Breast epithelium (tissue), 4 donors: Measurements from ENCODE around the gene FAM9C. TPM values are rescaled to one million over a fixed set of nuclear protein-coding genes. Genes with fewer than 3 reads are reported as not detected.

ENCODE experiments used
- DNase-seq, 2 donors: peaks; one replicate each; pipeline ENCODE4 v3.0.0-alpha.2; 2019; ENCODE audit warnings: low spot score in 2 of 2
- H3K27ac ChIP-seq, 2 donors: fragments of 200-600 bp; sonication (generic) in 1 of 2; one replicate each; pipeline ENCODE4 v1.5.1; 2016 to 2019; ENCODE audit warnings: mild to moderate bottlenecking in 1 of 2
- H3K27me3 ChIP-seq, 2 donors: fragments of 200-600 bp; sonication (generic) in 1 of 2; one replicate each; pipeline versions ENCODE4 v1.5.1 to v1.6.0; 2017 to 2019; ENCODE audit warnings: control low read depth in 1 of 2, mild to moderate bottlenecking in 1 of 2
- H3K36me3 ChIP-seq: fragments of 200-600 bp; one replicate; pipeline ENCODE4 v1.5.1; 2019
- H3K4me1 ChIP-seq, 2 donors: fragments of 200-600 bp; sonication (generic); one replicate each; pipeline ENCODE4 v1.5.1; 2016 to 2019; ENCODE audit warnings: control low read depth in 1 of 2
- H3K4me3 ChIP-seq, 3 donors: fragments of 200-600 bp; sonication (generic); 1 replicate in 2 of 3; 2 replicates in 1 of 3; pipeline ENCODE4 v1.5.1; 2016 to 2019; ENCODE audit warnings: mild to moderate bottlenecking in 3 of 3, moderate library complexity in 2 of 3
- H3K9me3 ChIP-seq, 2 donors: fragments of 200-600 bp; sonication (generic) in 1 of 2; one replicate each; pipeline ENCODE4 v1.5.1; 2016 to 2019; ENCODE audit warnings: control low read depth in 1 of 2
- POLR2A ChIP-seq: fragments of 450-650 bp; IDR thresholded peaks from one replicate; pipeline ENCODE4 v1.6.1; 2016; ENCODE audit warnings: antibody characterized with exemption, mild to moderate bottlenecking, moderate library complexity
- POLR2AphosphoS5 ChIP-seq, 3 donors: sonication (generic); formaldehyde crosslinking; IDR thresholded peaks; one replicate each; pipeline ENCODE4 v1.6.1; 2017; ENCODE audit warnings: antibody characterized with exemption in 3 of 3
- intact Hi-C: fragments of 100-400 bp; cut with DNase I; formaldehyde crosslinking; loops from one replicate; pipeline ENCODE4 v1.15.1; 2023; ENCODE audit warnings: low total_unique reads
- total RNA-seq, 3 donors: library from RNA; depleted of rRNA; stranded (reverse); fragments of >200 nt; gene quantifications; one replicate each; pipeline ENCODE4 v1.1.0, GENCODE V29; 2016
- TF ChIP-seq, protein P1 (sequence below), 3 donors: fragments of 450-650 bp; IDR thresholded peaks; one replicate each; pipeline ENCODE4 v1.5.1; 2016 to 2017; ENCODE audit warnings: antibody characterized with exemption in 3 of 3, mild to moderate bottlenecking in 3 of 3, moderate library complexity in 3 of 3

Gene FAM9C
- total RNA-seq, 3 donors from 2014 or later: not detected

DNA sequence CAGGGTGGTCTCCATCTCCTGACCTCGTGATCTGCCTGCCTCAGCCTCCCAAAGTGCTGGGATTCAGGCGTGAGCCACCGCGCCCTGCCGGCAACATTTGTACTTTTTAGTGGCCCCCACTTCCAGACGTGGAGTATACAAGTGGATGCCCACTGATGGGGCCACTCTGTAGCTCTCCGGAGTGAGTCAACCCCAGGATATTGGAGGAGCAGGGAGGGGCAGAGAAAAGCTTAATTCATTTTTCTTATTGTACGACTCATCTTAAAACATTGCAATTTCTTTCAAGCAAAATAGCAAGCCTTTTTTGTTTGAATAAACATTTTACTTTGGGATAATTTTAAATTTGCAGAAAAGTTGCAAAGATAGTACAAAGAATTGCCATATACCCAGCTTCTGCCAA lies 34.6 kb downstream of the FAM9C start:
- intact Hi-C loops: no loop called here
- TF ChIP-seq, protein P1, sequence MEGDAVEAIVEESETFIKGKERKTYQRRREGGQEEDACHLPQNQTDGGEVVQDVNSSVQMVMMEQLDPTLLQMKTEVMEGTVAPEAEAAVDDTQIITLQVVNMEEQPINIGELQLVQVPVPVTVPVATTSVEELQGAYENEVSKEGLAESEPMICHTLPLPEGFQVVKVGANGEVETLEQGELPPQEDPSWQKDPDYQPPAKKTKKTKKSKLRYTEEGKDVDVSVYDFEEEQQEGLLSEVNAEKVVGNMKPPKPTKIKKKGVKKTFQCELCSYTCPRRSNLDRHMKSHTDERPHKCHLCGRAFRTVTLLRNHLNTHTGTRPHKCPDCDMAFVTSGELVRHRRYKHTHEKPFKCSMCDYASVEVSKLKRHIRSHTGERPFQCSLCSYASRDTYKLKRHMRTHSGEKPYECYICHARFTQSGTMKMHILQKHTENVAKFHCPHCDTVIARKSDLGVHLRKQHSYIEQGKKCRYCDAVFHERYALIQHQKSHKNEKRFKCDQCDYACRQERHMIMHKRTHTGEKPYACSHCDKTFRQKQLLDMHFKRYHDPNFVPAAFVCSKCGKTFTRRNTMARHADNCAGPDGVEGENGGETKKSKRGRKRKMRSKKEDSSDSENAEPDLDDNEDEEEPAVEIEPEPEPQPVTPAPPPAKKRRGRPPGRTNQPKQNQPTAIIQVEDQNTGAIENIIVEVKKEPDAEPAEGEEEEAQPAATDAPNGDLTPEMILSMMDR (IDR thresholded peaks at IDR 0.05): no peak
- no peak for TF ChIP-seq POLR2AphosphoS5 (IDR thresholded peaks at IDR 0.05)
- TF ChIP-seq POLR2A: no peak

DNA sequence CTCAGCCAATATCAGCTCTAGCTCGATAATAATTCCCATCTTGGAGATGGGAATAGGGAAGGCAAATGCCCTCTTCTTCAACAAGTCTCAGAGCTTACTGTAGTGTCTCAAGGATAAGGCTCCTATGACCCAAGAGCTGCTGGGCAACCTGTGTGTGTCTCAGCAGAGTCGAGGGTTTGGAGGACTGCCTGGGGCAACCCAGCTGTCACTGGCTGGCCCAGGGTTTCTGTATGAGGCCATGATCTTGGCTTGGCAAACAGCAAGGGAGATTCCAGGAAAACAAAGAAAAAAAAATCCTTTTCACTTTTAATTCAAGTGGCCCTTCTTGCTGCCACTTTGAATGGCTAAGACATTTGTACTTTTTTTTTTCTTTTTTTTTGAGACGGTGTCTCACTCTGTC lies 35.1 kb downstream of the FAM9C start:
- H3K4me3 ChIP-seq: no peak overlapping the region
- H3K27ac ChIP-seq: peak overlapping the region; percentile 3 to 18
- peaks cover 0 to 4% of the 10 kb centered on the region in 2 donors for H3K4me1 ChIP-seq
- intact Hi-C loops: no loop called here
- no peaks in the 10 kb centered on the region for H3K36me3 ChIP-seq
- peaks cover 0 to 53% of the 10 kb centered on the region in 2 donors for H3K27me3 ChIP-seq
- peak; percentile 53 to 55 for DNase-seq
- H3K9me3 ChIP-seq: no peaks in the 10 kb centered on the region
- TF ChIP-seq POLR2A: no peak
- TF ChIP-seq, protein P1 (IDR thresholded peaks at IDR 0.05): no peak

More for the DNA sequence above, 34.6 kb downstream of the FAM9C start:
- H3K4me3 ChIP-seq: no peak overlapping the region
- no peaks in the 10 kb centered on the region for H3K9me3 ChIP-seq
- peaks cover 0 to 4% of the 10 kb centered on the region in 2 donors for H3K4me1 ChIP-seq
- DNase-seq: no peak
- peak overlapping the region in 1 of 2 donors; percentile 13 for H3K27ac ChIP-seq
- H3K27me3 ChIP-seq: peaks cover 0 to 50% of the 10 kb centered on the region in 2 donors
- no peaks in the 10 kb centered on the region for H3K36me3 ChIP-seq

DNA sequence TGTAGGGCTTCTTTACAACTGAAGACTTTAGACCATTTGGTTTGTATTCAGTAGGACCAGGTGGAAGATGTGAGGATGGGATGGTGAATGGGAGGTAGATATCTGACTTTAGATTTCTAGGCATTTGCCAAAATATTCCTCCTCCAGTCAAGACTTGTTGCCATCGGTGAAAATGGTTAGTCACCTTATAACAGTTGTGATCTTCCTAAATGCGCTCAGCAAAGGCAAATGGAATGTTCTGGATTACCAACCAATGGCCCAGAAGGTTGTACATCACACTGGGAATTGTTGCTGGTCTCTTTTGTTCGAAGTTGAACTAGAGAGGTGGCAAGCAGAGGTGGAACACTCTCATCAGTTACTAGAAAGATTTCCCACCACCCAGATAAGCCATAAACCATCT lies 35.6 kb downstream of the FAM9C start:
- no peaks in the 10 kb centered on the region for H3K9me3 ChIP-seq
- H3K36me3 ChIP-seq: no peaks in the 10 kb centered on the region
- peak overlapping the region; percentile 3 to 18 for H3K27ac ChIP-seq
- intact Hi-C loops: no loop called here
- no peak for DNase-seq
- no peak overlapping the region for H3K4me3 ChIP-seq
- no peak for TF ChIP-seq POLR2AphosphoS5 (IDR thresholded peaks at IDR 0.05)
- TF ChIP-seq, protein P1 (IDR thresholded peaks at IDR 0.05): no peak
- no peak for TF ChIP-seq POLR2A
- peaks cover 0 to 53% of the 10 kb centered on the region in 2 donors for H3K27me3 ChIP-seq
- peaks cover 0 to 4% of the 10 kb centered on the region in 2 donors for H3K4me1 ChIP-seq

DNA sequence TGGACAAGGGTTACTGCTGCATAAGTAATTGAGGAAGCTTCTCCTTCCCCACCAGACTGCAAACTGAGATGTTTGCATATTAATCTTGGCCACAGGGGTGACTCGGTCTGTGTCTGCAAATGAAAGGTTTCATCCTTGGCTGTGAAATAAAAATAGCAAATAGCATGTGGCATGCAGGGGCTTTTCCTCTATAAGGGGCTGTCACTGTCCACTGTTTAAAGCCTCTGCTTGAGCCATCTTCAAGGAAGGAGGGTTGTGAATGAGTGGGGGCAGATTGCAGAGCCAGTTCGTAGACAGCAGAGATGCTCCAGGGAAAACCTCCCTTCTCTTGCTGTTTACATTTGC lies 36.3 kb downstream of the FAM9C start:
- no peak for DNase-seq
- peaks cover 0 to 47% of the 10 kb centered on the region in 2 donors for H3K27me3 ChIP-seq
- no peaks in the 10 kb centered on the region for H3K36me3 ChIP-seq
- TF ChIP-seq POLR2AphosphoS5 (IDR thresholded peaks at IDR 0.05) (no peak), POLR2A (no peak)
- TF ChIP-seq, protein P1 (IDR thresholded peaks at IDR 0.05): no peak
- H3K4me1 ChIP-seq: peaks cover 0 to 4% of the 10 kb centered on the region in 2 donors
- no peak overlapping the region for H3K4me3 ChIP-seq
- intact Hi-C loops: no loop called here
- no peak overlapping the region for H3K27ac ChIP-seq
- no peaks in the 10 kb centered on the region for H3K9me3 ChIP-seq

DNA sequence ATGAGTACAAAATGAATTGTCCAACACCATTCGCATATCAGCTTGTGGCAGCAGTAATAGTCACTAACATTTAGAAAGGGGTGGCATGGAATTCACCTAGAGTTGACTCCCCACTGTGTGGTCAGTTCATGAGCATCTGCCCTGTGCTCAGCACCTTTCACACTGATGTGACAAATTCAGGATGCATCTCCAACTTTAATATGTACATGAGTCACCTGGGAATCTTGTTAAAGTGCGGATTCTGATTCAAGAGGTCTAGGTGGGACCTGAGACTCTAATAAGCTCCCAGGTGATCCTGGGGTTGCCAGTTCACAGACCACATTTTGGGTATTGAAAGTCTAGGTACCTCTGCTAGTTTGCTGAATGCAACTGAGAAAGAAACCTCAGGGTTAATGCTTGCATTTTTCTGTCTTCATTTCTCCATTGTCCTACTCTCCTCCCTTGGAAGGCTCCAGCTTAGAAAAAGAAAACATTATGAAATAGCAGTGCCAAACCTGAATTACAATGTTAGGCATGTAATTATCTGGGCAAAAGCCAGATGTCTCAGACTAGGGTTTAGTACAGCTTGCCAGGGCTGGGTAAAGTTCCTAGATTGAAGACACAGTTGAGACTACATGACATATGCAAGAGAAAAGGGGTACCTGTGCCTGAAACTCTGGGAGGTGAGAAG lies 36.8 kb downstream of the FAM9C start:
- TF ChIP-seq POLR2A (no peak), POLR2AphosphoS5 (IDR thresholded peaks at IDR 0.05) (no peak)
- TF ChIP-seq, protein P1 (IDR thresholded peaks at IDR 0.05): no peak
- no peak overlapping the region for H3K27ac ChIP-seq
- H3K9me3 ChIP-seq: no peaks in the 10 kb centered on the region
- peaks cover 0 to 4% of the 10 kb centered on the region in 2 donors for H3K4me1 ChIP-seq
- peaks cover 0 to 44% of the 10 kb centered on the region in 2 donors for H3K27me3 ChIP-seq
- no peaks in the 10 kb centered on the region for H3K36me3 ChIP-seq
- no peak overlapping the region for H3K4me3 ChIP-seq
- intact Hi-C loops: no loop called here
- DNase-seq: no peak
